GM18502 (cell line): ENCODE results near the gene SYT1.
"Not testable (repeated sequence)": the region's sequence is repeated elsewhere in the genome, so short reads cannot be mapped to it uniquely, and the experiment has no call there.

Experiments
- ATAC-seq: cut with Tn5 transposase; IDR thresholded peaks from one replicate; pipeline ENCODE4 v1.9.1; 2021; ENCODE audit warnings: mild to moderate bottlenecking; ENCODE audit not compliant: unreplicated experiment, poor library complexity

Gene SYT1

DNA sequence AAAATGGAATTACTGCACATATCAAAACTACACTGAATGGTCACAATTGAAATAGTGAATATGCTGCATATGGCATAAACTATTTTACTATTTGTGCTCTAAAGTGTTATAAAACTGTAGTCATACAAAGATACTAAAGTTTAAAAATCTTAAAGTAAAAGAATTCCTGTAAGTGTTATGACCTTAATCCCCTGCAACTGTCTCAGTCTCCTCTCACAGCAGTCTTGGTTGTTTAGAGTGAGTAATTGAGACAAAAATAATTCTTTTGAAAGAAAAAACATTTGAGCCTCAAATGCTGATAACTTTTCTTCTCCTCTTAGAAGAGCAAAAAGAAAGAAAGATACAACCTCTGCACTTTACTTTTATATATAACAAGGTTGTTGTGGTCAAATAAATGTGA, 99.9 kb downstream of the SYT1 start:
- ATAC-seq = no peak

DNA sequence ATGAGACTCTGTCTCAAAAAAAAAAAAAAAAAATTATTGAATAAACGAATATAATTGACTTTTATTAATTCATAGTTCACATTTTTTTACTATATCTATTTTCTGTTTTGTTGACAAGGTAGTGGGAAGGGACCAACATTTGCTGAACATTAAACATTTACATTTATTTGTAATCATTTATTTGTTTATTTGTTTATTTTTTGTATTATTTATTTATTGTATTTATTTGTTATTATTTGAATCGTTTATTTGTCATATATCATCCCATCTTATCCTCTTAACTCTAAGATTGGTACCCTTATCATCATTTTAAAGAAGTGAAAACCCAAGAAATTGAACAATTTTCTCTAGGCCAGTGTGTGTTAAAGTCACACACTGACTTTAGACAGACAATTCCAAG, 101.5 kb downstream of the SYT1 start:
- no peak for ATAC-seq

DNA sequence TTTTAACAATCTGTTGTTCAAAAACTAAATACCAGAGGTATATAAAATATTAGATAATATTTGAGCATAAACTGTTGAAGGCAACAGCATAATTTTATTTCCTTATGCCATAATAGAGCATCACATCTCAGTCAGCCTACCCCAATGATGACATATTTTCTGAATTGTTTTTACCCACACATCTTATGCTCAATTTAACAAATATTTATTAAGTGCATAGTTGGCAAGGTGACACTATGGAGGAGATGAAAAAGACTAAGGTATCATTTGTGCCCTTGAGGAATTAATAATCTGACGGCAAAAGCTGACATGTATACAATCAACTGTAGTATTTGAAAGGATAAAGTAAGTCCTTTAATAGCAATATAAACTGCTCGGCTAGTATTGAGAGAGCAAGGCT, 102.4 kb downstream of the SYT1 start:
- no peak for ATAC-seq

DNA sequence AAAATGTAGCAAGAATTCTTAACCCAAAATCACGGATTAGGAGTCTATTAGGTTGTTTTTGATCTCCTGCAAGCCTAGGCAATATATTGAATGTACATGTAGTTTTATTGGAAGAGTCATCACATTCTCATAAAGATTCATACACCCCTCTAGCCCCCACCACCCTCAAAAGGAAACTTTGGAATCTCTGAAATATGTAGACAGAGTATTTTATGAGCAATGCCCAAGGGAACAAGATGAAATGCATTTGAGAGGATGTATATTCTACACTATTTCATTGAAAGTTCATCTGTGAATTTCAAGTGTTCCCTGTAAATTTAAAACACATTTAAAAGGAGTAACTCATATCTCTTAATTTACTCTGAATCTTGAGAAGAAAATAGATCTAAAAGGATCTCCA, 103.7 kb downstream of the SYT1 start:
- no peak for ATAC-seq

DNA sequence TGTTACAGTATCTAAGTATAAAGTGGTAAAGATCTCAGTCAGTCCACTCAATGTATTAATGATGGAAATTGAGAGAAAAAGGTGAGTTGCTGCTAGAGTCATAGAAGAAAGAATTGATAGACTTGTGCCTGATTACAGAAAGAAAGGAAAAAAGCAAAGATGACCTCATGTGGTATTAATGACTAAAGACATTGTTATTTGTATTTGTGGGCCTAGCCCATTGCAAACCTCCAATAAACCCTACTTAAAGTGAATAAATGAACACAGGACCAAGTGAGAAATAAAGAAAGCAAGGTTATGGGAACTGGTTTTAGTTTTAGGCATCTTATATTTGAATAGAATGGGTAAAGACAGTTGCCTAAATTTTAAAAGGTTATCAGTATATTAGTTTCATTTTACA, 105.5 kb downstream of the SYT1 start:
- ATAC-seq = no peak

DNA sequence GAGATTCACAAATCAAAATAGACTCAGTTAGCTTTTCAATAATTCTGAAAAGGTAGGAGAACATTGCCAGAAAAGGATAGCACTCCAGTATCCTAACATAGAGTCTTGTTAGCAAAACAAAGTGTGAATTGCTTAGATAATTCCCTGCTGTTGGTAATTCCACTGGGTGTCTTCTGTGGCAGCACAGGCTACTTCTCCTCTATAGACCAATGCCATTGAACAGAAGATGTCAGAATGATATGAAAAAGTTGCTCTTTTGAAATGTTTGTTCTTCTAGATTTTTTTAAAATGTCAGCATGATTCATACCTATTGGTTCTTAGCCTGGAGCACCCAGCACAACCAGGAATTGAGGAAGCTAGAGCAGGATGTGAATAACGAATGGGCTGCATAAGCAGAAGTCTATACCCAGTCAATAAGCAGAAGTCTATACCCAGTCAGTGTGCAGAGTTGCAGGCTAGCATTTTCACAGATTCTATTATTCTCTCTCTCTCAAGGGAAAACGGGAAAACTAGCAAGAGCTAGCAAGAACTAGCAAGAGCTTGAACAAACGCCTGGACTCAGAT, 112.8 kb downstream of the SYT1 start:
- no peak for ATAC-seq

DNA sequence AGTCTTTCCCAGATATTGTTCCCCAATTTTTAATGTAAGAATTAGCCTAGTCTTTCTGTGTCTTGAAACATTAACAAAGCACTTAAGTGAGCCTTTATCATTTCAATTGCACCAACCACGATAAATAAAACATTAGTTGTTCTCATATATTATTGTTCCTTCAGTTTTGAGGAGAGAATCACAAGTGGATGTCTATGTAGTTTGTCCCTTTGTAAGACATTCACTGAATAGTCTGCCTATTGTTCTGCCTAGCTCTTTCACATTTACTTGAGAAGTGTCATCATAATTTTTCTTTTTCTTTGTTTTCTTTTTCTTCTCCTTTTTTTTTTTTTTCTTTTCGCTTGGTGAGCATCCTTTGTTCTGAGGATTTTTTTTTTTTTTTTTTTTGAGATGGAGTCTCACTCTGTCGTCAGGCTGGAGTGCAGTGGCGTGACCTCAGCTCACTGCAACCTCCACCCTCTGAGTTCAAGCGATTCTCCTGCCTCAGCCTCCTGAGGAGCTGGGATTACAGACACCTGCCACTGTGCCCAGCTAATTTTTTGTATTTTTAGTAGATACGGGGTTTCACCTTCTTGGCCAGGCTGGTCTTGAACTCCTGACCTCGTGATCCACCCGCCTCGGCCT, 129.7 kb downstream of the SYT1 start:
- ATAC-seq = no peak

DNA sequence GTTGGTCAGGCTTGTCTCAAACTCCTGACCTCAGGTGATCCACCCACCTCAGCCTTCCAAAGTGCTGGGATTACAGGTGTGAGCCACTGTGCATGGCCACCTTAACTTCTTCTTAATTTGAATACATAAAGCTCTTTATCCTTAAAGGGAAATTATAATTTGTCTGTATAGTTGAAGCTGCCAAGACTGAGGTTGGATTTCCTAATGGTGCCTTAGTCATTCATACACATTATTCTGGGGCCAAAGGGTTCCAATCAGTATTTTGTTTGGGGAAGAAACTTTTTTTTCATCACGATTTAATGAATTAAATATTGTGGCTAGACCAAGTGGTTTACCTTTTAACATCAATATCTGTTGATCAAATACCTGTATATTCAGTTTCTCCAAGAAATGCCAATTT, 135.9 kb downstream of the SYT1 start:
- no peak for ATAC-seq

DNA sequence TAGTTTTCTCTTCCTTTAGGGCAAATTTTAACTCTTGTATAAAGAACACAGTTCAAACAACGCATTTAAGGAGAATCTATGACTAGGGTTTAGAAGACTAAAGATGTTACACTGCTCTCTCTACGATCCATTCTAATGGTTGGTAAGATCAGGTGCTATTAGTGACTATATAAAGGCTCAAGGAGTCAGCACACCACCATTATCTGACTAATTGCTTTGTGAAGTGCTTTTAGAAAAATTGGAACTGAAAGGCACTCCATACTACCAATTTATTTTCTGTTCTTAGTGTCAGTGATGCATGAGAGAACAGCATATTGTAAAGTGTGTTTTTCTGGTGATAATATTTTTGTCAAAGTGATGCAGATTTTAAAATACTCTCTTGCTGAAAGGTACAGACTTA, 136.8 kb downstream of the SYT1 start:
- no peak for ATAC-seq

DNA sequence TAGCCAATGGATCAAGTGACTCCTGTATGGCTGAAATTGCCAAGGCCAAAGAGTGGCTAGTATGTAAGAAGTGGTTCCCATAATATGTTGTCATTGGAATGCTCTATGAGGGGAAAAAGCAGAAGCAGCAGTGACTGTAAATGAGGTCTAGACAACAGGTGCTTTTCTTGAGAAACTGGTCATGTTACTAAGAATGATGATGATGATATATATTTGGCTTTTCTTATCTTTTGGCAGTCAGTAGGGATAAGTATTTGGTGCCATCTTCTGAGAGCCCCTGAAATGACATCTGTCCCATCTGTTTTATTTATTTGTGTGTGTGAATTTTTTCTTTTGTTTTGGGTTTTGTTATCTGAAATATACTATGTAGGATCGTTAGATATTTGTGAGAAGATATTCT, 141.7 kb downstream of the SYT1 start:
- no peak for ATAC-seq

DNA sequence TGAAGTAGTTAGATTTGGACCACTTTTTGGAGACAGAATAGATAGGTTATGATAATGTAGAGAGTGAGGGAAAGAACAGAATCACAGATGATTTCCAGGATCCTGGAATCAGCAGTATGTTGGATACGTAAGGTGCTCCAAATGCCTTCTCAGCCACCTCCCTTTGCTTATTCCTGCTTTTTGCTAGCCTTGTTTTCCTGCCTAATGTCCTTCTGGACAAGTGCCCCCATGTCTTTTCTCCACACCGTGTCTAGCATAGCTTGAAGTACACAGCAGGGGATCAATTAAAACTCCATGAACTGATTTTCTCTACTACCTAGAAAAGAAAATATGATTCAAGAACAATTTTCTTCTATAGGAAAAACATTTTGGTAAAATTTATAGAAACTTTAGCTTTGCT, 144.0 kb downstream of the SYT1 start:
- ATAC-seq = no peak

DNA sequence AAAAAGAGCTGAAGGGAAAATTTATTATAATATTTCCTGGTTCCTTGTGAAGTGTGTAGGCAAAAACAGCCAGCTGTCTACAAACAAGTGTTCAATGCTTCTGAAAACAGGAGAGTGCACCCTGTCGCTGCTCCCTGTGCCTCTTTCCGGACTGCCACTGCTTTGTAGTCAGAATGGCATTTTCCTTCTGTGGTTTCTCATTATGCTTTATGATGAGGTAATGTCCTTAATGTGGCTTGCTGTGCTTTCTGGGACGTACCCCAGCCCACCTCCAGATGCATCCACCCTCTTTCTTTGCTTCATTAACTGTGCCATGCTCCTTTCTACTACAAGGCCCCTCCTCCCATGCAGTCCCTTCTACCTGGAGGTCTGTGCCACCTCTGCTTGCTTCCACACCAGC, 148.1 kb downstream of the SYT1 start:
- ATAC-seq = no peak

DNA sequence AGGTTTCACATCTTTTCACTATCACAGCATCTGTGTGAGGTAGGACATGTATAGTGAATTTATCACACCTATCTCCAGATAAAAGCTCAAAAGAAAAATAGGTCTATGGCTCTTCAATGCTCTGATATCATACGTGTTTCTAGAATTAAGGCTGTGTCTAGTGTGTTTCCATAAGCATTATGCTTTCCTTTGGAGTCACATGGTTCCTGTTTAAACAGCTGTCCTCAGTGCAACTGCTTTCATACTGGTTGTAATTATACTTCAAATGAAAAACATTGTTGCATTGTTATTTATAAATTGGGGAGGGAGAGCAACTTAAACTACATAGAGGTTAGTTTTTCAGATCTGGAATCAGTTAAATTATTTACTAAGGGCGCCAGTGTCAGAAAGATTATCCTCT, 151.6 kb downstream of the SYT1 start:
- no peak for ATAC-seq

DNA sequence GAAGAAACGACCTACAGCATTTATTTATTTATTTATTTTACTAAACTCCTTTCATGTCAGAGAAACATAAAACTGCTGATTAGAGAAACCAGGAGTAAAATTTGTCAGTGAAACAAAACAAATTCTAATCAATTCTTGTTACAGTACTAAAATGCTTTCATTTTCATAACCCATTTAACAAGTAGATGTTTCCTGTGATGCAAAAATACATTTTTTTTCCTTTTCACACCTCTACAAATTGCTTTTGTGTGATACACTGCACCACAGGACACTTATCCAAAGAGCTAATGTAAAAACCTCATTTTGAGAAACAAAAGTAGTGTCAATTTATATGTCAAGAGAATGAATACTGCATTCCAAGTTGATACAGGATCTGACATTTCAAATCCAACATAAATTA, 155.1 kb downstream of the SYT1 start:
- ATAC-seq = peak; percentile 66

DNA sequence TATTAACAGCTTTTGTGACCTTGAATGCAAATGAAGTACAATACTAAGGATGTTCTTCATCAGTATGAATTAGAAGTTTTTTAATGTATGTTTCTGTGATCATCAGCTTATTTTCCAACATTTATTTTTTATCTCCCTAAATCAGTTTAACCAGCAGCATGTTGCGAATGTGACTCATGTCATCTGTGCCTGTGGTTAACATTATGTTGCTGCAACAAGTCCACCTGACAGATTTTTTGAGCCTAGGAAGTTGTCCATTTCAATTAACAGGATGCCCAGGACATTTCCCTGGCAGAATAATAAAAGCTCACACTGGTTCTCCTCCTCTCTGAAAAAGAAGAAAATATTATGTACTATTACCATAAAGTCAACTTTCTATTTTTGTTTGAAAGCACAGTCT, 155.5 kb downstream of the SYT1 start:
- ATAC-seq = no peak

DNA sequence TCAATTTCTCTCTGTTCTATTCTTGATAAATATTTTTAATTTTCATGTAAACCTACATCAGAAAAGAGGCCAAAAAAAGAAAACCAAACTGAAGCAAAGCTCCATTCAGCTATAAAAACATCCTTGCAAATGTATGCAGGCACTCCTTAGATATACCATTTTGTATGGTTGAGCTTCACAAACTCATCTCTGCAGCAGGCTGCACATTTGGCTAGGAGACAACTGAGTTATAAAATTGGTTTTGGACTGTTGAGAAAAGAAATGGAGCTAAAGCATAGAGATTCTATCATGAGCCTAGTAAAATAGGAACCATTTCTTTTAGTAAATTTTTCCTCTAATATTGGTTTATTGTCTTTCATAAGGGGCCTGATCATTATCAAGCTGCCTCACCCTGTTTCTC, 156.4 kb downstream of the SYT1 start:
- ATAC-seq = no peak

DNA sequence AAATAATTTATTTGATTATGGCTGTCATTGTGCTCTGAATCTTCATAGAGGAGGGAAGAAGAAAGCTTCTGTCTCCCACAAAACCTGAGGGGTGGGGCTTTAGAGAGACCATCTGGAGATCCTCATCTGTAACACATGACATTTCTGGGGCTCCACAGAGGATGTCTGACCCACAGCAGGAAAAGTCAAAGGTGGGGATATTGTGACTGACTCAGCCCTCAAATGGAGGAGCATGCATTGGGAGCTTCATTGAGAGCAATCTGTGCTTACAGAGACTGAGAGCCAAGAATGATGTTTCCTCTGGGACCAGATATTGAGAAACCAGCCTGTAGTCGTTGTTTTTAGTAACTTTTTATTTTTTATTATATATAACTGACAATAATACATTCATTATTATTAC, 158.7 kb downstream of the SYT1 start:
- no peak for ATAC-seq

DNA sequence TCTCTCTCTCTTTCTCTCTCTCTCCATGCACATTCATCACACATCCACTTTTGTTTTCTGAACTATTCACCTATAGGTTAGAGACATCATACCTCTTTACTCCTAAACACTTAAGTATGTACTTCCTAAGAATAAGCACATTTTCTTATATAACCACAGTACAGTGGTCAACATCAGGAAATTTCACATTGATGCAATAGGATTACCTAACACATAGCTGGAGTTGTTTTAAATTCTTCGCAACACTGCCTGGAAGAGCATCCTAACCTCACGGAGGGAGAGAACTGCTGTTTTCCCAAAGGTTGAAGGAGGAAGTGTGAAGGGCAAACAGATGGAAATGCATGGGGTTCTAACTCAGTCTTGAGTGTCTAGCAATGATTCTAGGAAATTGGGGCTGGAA, 159.2 kb downstream of the SYT1 start:
- ATAC-seq = no peak

DNA sequence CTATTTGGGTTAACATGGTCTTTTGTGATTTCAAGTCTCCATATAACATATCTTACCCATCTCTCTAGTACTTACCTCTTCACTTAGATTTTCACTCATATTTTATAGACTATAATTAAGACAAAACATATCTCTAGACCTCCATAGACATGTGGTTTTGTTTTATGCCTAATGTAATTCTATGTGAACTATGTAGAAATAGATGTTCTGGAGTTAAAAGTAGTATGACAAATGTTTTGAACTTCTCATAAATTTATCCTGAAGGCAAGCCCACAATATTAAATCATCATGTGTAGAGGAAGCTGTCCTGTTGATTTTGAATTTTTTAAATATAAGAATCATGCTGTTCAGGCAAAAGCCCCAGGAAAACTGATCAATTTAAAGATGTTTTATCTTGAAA, 169.2 kb downstream of the SYT1 start:
- ATAC-seq = no peak

DNA sequence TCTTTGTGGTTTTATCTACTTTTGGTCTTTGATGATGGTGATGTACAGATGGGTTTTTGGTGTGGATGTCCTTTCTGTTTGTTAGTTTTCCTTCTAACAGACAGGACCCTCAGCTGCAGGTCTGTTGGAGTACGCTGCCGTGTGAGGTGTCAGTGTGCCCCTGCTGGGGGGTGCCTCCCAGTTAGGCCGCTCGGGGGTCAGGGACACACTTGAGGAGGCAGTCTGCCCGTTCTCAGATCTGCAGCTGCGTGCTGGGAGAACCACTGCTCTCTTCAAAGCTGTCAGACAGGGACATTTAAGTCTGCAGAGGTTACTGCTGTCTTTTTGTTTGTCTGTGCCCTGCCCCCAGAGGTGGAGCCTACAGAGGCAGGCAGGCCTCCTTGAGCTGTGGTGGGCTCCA, 180.2 kb downstream of the SYT1 start:
- ATAC-seq = not testable (repeated sequence)

DNA sequence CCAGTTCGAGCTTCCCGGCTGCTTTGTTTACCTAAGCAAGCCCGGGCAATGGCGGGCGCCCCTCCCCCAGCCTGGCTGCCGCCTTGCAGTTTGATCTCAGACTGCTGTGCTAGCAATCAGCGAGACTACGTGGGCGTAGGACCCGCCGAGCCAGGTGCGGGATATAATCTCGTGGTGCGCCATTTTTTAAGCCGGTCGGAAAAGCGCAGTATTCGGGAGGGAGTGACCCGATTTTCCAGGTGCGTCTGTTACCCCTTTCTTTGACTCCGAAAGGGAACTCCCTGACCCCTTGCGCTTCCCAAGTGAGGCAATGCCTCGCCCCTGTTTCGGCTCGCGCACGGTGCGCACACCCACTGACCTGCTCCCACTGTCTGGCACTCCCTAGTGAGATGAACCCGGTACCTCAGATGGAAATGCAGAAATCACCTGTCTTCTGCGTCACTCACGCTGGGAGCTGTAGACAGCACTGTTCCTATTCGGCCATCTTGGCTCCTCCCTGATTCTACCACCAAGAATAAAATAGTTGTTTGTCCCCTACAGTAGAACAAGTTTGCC, 180.7 kb downstream of the SYT1 start:
- not testable (repeated sequence) for ATAC-seq

DNA sequence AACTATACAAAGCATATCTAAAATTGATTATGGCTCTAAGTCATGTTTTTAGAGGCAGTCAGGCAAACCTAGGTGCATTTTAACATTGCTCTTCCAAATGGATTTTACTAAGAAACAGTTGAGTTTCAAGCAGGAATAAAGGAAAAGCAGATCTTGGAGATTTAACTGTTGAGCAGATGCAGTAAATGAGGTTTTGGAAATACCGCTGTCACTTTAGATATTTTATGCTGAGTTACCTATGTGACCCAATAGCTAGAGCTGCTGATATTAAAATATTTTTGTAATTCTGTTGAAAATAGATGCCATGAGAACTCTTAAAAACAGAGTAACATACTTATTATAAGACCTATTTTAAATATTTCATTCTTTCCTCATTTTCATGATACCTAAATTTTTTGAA, 181.4 kb downstream of the SYT1 start:
- ATAC-seq = no peak
